Measurements from ENCODE around the gene SAMM50.
"Not testable (repeated sequence)": the region's sequence is repeated elsewhere in the genome, so short reads cannot be mapped to it uniquely, and the experiment has no call there.

Gene SAMM50

DNA sequence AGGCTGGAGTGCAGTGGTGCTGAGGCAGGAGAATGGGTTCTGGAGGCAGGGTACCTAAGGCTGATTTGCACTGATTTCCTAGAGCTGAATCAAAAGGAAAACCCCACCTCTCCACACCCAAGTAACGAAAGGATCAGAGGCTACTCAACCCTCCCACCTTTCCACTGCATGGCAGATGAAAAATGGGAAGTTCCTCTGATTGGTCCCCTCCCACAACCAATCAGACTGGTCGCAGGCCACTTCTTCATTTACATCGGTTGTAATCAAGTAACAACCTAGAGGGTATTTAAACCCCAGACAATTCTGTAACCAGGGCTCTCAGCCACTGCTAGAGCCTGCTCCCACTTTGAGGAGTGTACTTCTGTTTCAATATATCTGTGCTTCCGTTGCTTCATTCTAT is 50.3 kb downstream of the SAMM50 start:
- no peak for DNase-seq

DNA sequence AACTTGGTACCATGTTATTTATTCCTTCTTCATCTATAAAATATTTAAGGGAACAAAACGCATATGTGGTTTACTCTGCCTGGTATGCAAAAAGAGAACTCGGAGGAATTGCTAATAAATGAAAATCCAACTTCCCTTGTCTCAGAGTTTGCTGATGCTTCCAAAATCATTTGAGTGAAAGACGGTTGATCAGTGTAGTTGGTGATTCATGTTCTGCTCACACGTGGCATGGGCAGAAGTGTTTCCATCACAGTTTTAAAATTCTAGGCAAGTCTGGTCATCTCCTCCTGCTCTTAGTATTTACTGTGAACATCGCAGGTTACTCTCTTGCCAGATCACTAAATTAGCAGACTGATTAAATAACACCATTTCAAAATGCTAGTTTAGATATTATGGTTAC is 56.9 kb downstream of the SAMM50 start:
- no peak for DNase-seq

DNA sequence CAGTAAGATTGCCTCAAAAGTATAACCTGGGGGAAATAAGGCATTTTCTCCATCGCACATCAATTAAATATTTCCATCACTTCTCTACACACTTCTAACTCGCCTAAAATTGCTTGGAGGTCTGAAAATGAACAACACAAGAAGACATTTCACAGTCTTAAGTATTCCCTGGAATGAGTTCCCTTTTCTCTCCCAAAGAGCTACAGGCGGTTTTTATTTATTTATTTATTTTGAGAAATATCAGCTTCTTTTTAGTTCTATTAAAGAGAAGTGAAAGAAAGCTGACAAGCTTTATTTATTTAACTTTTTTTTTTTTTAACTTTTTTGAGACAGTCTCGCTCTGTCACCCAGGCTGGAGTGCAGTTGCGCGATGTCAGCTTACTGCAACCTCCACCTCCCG is 57.3 kb downstream of the SAMM50 start:
- no peak for DNase-seq

DNA sequence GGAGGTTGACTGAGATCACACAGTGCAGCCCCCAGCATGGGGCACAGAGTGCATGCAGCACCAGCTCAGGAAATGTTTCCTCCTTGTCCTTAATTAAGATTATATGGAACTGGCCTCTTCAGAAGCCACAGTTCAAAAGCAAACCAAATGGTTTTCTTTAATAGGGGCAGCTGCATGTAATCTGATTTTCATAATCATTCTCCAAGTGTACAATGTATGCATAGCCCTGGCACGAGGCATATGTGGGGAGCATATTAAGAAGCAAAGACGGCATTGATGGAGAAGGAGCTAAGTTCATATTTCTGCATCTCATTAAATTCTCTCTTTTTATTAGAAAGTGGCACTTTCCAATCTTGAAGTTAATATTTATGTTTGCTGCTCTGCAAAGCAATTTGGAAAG is 59.0 kb downstream of the SAMM50 start:
- no peak for DNase-seq

DNA sequence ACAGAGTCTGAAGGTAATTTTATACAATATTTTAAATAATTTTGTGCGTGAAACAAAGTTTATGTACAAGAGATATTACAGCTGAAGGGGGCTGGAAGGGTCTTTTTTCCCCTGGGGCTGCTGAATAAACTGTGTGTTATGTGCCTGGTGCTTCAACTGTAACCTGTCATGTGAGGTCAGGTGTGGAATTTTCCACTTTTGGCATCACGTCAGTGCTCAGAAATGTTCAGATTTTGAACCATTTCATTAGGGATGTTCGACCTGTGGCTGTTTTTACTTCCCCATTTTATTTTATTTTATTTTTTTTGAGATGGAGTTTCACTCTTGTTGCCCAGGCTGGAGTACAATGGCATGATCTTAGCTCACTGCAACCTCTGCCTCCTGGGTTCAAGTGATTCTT is 61.3 kb downstream of the SAMM50 start:
- not testable (repeated sequence) for DNase-seq

DNA sequence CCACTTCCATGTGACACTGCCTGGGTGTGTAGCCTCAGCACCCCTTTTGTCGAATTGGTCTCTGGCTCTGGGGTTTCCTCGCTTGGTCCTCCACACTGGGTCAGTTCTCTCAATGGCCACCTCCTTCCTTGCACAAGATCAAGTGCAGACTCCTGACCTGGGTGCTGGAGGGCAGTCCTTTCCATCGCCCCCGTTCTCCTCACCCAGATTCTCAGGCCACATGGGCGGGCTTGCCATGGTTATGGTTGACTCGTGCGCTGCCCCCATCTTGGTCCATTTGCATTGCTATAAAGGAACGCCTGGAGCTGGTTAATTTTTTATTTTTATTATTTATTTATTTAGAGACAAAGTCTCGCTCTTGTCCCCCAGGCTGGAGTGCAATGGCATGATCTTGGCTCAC is 63.4 kb downstream of the SAMM50 start:
- no peak for DNase-seq

DNA sequence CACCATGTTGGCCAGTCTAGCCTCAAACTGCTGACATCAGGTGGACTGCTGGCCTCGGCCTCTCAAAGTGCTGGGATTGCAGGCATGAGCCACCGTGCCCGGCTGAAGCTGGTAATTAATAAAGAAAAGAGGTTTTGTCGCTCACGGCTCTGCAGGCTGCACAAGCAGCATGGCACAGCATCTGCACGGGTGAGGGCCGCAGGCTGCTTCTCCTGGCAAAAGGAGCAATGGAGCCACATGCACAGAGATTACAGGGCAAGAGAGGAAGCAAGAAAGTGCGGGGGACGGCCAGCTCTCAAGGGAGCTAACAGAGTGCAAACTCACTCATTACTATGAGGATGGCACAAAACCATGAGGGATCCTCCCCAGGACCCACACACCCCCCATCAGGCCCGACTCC is 64.2 kb downstream of the SAMM50 start:
- no peak for DNase-seq

DNA sequence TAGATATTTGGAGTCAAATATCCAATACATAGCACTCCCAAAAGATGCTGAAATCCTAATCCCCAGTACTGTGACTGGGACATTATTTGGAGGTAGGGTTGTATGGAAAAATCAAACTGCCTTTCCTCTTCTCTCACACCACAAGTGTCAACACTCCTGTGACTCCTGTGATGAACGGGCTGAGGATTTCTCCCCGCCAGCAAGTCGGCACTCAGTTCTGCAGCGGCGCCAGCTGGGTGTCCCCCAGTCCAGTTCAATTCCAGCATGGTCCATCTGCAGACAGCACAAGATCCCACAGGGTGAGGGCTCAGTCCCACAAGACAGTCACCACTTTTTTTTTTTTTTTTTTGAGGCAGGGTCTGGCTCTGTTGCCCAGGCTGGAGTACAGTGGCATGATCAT is 64.6 kb downstream of the SAMM50 start:
- no peak for DNase-seq

DNA sequence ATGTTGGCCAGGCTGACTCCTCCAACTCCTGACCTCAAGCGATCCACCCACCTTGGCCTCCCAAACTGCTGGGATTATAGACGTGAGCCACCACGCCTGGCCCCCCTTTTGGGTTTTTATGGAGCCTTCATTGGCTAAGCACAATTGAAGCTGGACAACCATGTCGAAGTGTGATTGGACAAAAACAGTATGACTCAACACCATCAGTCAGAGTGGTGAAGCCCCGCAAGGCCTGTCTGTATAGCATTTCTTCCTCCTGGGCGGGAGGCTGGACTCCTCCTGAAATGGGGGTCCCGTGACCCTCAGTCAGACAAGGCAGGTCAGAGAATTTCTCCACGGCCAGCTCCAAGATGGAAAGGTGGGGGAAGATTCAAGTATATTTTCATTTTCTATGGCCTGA is 65.7 kb downstream of the SAMM50 start:
- DNase-seq: no peak

DNA sequence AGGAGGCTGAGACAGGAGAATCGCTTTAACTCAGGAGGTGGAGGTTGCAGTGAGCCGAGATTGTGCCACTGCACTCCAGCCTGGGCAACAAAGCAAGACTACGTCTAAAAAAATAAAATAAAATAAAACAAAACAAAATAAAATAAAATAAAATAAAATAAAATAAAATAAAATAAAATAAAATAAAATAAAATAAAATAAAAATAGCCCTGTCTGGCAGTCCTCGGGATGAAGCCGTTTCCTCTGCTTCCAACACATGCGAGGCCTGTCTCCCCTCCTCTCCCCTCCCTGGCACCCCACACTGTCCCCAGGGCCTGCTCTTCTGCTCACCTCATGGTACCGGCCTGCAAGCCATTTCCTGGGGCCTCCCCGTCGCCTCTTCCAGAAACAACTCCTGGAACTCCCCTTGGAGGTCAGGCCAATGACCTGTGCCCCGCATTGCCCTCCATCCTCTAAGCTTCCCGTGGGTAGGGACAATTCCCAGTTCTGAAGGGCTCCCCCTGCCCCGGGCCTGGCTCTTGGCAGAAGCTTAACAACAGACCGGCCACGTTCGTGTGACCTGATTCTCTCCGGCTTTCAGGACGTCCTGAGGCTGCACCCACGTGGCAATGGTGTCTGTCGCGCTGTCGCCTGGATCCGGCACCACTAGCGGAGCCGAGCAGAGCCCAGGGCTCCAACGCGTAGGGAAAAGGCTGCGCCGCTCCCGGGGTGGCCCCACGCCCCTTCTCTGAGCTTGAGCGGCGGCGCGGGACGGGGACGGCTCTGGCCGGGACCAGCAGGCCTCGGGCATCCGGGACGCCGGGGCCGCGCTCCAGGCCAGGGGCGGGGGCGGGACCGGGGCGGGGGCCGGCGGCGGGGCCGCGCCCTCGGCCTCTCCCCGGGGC is 68.4 kb downstream of the SAMM50 start:
- no peak for DNase-seq

DNA sequence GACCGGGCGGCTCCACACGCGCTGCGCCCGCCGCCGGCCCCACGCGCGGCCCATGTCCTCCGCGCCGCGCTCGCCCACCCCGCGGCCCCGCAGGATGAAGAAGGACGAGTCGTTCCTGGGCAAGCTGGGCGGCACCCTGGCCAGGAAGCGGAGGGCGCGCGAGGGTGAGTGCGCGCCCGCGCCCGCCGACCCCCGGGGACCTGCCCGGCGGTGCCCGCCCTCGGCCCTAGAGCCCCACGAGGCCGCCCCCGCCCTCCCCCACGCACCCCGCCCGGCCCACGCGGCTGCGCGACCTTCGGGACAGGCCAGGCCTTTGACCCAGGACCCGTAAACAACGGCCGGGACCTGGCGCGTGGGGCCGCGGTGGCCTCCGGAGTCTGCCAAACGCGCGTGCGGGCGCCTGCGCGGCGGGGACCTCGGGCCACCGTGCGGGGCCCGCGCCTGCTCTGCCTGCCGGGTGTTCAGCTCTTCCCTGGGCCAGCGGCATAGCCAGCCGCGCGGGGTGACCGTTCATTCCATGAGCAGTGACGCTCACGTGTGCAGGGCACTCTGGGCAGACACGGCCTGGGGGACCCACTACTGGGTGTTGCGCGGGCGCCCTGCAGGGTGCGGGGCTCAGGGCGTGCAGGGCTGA is 69.2 kb downstream of the SAMM50 start, which contains the start of gene PARVB:
Gene PARVB (plus strand): TSS at position 15 of the 634 bp plus-strand sequence. CDS start 38 bp downstream, at position 53.
- DNase-seq: no peak

DNA sequence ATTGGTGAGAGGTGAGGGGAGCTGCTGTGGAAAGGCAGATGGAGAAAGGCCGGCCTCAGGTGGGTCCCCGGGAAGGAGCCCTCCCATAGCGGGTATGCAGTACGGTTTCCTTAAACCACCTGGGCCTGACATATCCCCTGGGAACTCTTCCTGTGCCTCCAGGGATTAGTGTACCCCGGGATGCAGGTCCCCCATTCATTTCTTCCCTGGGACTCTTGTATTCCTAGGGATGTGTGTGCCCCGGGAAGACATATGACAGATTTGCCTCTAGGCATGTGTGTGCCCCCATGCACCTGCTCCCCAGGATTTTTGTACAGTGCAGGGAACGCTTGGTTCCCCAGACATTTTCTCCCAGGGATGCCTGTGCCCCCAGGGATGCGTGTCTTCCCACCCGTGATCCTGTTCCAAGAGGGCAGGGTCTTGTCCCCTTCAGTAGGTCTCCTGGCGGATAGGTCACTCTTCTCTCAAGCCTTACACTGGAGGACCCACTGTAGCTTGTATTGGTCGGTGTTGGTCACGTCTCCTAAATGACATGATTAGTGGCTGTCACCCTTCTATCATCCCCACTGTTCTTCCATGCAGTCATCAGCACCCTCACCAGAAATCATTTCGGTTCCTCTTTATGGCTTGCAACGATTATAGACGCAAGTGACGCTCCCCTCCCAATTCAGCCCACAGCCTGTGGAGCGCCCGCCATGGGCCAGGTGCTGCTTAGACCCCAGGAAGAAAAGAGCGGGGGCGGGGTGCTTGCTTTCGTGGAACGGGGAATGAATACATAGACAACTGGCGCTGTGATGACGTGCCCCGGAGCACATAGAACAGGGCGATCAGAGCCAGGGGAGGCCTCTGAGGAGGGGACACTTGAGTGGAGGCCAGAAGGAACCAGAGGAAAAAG is 70.2 kb downstream of the SAMM50 start:
- DNase-seq: no peak

DNA sequence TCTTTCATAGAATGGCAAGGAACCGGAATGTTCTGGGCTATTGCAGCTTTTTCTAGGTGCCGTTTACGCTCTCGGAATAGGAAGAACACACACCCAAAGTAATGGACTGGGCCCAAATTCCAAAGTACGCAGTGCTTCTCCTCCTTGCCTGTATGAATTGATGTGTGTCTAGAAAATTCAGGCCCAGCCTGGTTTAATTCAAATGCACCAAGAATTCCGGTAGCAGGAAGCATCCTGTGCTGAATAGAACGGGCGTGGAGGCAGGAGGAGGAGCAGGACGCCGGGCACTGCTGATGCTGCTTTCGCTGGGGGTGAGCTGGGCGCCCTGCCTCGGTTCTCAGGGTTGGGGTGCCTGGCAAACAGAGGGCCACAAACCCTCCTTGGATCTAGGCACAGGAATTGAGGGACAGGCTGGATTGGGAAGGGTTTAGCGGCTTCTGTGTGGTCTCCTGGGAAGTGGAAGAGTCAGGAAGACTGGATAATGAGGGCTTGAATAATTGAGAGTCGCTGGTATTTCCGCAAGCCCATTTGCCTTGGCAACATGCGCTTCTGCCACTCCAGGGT is 70.9 kb downstream of the SAMM50 start:
- DNase-seq: no peak

DNA sequence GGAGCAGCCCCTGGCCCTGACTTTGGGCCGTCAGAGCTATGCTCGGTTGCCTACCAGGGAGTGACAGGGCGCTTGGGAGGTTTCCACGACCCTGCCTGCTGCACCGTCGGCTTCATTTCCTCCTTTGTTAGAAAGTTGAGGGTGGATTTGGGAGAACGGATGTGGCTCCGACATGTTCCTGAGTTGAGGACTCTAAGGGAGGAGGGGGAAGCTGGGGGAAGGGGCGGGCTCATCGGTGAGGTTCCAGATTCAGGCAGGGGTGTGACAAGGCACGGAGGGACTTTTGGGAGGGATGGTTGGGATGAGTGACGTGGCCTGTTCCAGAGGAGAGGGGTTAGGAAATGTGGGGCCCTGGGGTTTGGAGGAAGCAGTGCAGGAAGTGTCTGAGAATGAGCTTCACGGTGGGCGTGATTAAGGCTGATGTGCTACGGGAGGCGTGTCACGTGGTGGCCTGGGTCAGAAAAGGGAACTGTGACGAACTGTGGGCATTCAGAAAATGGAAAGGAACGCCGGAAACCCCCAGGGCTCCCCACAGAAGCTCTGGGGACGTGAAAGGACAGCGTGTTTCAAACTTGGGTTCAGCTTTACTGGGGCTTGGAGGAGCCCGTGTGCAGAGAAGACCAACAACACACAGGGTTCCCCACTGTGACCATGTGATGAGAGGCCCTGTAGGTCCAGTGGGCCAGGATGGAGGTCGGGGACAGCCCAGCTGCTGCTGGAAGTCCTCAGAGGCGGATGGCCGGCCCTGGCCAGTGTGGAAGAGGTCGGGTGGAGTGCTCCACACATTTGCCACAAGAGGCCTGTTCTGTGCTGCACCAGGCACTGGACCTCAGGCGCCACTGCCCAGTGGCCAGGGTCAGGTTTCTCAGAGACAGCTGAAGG is 71.6 kb downstream of the SAMM50 start:
- DNase-seq: peak; percentile 43

DNA sequence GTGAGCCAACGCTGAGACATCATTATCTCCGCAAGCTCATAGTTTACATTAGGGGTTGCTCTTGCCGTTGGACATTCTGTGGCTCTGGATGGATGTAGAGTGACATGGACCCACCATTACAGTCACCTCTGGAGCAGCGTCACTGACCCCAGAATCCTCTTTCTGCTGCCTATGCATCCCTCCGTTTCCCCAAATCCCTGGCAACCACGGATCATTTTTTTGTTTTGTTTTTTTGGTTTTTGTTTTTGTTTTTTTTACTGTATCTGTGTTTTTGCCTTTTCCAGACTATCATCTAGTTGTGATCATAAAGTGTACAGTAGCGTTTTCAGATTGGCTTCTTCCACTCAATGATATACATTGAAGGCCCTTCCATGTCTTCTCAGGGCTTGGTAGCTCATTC is 72.8 kb downstream of the SAMM50 start:
- DNase-seq: no peak

DNA sequence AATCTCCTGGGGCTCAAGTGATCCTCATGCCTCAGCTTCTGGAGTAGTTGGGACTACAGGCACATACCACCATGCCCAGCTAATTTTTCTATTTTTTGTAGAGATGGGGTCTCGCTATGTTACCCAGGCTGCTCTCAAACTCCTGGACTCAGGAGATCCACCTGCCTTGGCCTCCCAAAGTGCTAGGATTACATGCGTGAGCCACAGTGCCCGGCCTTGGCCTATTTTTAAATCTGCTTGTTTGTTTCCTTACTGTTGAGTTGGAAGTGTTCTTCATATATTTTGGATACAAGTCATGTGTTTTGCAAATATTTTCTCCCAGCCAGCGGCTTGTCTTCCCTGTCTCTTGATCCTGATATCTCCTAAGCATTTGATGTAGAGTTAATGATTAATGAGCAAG is 73.8 kb downstream of the SAMM50 start:
- DNase-seq: no peak

DNA sequence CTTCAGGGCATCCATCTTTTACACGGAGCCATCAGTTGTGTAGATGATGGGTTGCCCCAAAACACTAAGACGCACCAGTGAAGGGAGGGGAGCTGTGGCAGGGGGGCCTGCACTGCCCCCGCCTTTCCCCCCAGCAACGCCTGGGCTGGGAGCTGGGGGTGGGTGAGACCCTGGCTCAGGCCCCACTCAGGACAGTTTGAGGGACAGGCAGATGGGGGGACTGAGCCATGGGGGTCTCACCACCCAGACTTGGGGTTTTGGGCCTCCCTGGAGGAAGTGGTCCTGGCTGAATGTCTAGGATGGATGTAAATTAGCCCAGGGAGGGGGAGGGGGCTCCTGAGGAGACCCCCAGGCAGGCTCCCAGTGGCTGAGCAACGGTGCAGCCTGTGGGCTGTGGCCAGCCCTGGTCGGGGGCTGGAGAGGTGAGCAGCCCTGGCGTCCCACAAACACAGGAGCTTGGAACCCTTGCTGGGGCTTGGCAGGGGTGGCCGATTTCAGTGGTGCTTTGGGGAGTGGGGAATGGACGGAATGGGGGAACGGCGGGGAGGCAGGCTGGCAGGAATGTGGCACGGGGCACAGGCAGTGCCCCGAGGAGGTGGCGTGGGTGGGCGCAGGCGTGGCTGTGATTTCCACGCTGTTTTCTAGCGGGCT is 74.9 kb downstream of the SAMM50 start:
- no peak for DNase-seq

DNA sequence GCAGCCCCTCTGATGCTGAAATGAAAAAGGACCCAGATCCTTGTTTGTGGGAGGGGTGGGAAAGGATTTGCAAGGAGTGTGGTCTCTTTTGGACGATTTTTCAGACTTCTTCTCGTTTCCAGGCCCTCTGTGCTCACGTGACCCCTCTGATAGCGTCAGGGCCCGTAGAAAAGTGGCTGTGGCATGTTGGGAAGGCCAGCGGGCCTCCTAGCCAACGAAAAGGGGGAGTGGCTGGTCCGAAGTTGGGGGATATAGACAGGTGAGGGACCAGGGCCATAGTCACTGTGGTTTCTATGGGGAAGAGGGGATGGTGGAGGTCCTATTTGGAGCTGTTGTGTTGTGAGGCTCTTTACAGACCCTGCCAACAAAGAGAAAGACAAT is 75.5 kb downstream of the SAMM50 start:
- DNase-seq: no peak

DNA sequence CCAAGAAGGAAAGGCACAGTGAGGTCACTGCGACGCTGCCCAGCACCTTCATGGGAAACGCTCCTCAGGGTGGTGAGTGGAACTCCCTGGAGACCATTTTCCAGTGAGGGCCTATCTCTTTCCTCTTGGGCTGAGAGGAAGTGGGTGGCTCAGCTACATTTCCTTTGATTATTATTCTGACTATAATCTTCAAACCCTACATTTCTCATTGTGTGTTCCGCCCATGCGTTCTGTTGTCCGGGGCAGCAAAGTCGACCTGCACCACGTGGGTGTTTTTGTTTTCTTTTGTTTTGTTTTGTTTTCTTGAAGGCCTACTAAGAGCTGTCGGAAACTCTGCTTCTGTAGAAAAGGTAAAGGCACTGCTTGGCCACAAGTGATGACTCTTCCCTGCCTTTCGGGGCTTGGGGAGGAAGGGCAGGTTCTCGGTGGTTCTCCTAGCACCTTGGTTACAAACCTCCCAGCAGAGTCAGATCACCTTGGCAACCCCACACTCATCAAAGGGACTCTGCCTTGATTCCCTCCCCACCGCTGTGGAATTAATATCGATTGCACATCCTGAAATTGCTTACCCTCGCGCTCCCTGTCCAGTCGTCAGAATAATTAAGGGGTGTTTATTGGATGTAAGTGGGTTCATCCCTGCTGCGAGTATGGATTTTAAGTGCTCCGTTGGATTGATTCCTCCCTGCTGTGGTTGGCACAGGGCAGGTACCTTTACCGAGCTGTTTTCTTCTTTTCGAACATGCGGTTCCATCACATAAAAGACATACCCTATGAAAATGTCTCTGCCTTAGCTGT is 76.1 kb downstream of the SAMM50 start:
- DNase-seq: no peak

DNA sequence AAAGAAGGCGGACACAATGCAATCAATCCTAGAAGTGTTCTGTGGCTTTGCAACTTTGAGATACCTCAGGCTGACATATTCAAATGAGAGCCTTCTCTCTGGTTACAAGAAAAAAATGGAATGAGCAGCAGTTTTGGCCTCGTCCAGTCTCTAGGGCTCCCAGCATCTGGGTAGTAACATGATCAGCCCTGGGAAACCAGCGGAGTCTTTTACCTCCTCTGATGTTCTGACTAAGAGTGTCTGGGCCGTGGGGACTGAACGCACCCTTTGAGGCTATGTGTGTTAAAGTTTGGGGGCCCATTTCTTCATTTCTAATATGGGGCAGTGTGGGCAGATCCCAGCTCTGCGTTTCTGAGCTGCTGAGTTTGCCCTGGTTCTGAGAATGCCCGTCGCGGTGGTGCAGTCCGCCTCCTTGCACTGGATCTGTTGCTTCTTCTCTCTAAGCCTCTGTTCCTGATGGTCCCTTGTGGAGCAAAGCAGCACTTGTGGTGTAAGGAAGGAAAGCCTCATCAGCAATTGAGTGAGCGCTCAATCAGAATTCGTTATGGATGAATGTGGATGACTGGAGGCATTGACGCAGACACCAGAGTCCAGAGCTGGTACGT is 77.0 kb downstream of the SAMM50 start:
- DNase-seq: no peak

All from activated CD4-positive, alpha-beta T cell treated with anti-CD3 and anti-CD28 coated beads, Interleukin-2, amount 50 U/mL, for 1 hour (primary cell).